PC-3 (cell line): Measurements from ENCODE around the gene GPR18. TPM values are rescaled to one million over a fixed set of nuclear protein-coding genes. Genes with fewer than 3 reads are reported as not detected.

ENCODE experiments used
- ATAC-seq: fragments of 200-7000 bp; cut with Tn5 transposase; 2 replicates; pipeline ENCODE4 v1.9.1; 2020; ENCODE audit warnings: mild to moderate bottlenecking, moderate library complexity
- BruUV-seq: library from RNA; stranded (reverse); fragments of 400-500 nt; replicated peaks from 2 replicates; lab custom pipeline; 2021; lab: Mats Ljungman, UMichigan
- CTCF ChIA-PET: fragments of 300-600 bp; sonication (Branson Sonifier 250); formaldehyde crosslinking; loops from one replicate; lab custom pipeline; 2022; ENCODE audit warnings: antibody characterized with exemption; lab: Charles Lee
- POLR2A ChIA-PET: fragments of 300-600 bp; sonication (Branson Sonifier 250); formaldehyde crosslinking; loops from one replicate; lab custom pipeline; 2022; ENCODE audit warnings: antibody characterized with exemption; ENCODE audit not compliant: unreplicated experiment; lab: Charles Lee
- DNase-seq: peaks from one replicate; pipeline ENCODE4 v3.0.0-alpha.2; 2015
- H2AFZ ChIP-seq: fragments of 300-600 bp; sonication (generic); 2 replicates; pipeline ENCODE4 v1.6.0; 2016; ENCODE audit warnings: antibody characterized with exemption, low read length
- H3F3A ChIP-seq: fragments of 300-600 bp; sonication (generic); one replicate; pipeline ENCODE4 v1.6.0; 2017; ENCODE audit warnings: antibody characterized with exemption, low read length, control low read depth, mild to moderate bottlenecking; ENCODE audit not compliant: unreplicated experiment
- H3K27ac ChIP-seq: fragments of 300-600 bp; sonication (generic); 2 replicates; pipeline ENCODE4 v1.5.1; 2016; ENCODE audit warnings: mild to moderate bottlenecking, low read length
- H3K27me3 ChIP-seq: fragments of 300-600 bp; sonication (generic); 2 replicates; pipeline ENCODE4 v1.6.1; 2016; ENCODE audit warnings: low read length, mixed read lengths
- H3K36me3 ChIP-seq: fragments of 300-600 bp; sonication (generic); 2 replicates; pipeline ENCODE4 v1.6.1; 2016; ENCODE audit warnings: low read depth, mixed run types, low read length, mixed read lengths
- H3K4me1 ChIP-seq: fragments of 300-600 bp; sonication (generic); 2 replicates; pipeline ENCODE4 v1.5.1; 2016; ENCODE audit warnings: low read length; ENCODE audit not compliant: insufficient read depth
- H3K4me2 ChIP-seq: fragments of 300-600 bp; sonication (generic); 2 replicates; pipeline ENCODE4 v1.6.0; 2016; ENCODE audit warnings: low read length
- H3K4me3 ChIP-seq: fragments of 300-600 bp; sonication (generic); 2 replicates; pipeline ENCODE4 v1.5.1; 2016; ENCODE audit warnings: mild to moderate bottlenecking, low read length, mixed read lengths
- H3K79me2 ChIP-seq: fragments of 300-600 bp; sonication (generic); 2 replicates; pipeline ENCODE4 v1.6.1; 2017; ENCODE audit warnings: low read length, mixed read lengths
- H3K9ac ChIP-seq: fragments of 300-600 bp; sonication (generic); 2 replicates; pipeline ENCODE4 v1.6.0; 2016; ENCODE audit warnings: mild to moderate bottlenecking, low read length
- H3K9me2 ChIP-seq: fragments of 300-600 bp; sonication (generic); replicated peaks from 2 replicates; pipeline ENCODE4 v1.6.1; 2016; ENCODE audit warnings: mixed run types, low read length, mixed read lengths
- H3K9me3 ChIP-seq: fragments of 300-600 bp; sonication (generic); 2 replicates; pipeline ENCODE4 v1.6.1; 2016; ENCODE audit warnings: low read length, mixed read lengths
- H4K20me1 ChIP-seq: fragments of 300-600 bp; sonication (generic); 2 replicates; pipeline ENCODE4 v1.6.1; 2016; ENCODE audit warnings: low read length, mixed read lengths
- CTCF ChIP-seq: fragments of 300-600 bp; sonication (generic); conservative IDR thresholded peaks from 2 replicates; pipeline ENCODE4 v1.5.1; 2017; ENCODE audit warnings: antibody characterized with exemption, low read depth, mild to moderate bottlenecking, low read length
- EZH2 ChIP-seq: fragments of 300-600 bp; sonication (generic); IDR thresholded peaks from one replicate; pipeline ENCODE4 v1.6.1; 2017; ENCODE audit warnings: antibody characterized with exemption, mild to moderate bottlenecking, low read length; ENCODE audit not compliant: unreplicated experiment
- EZH2phosphoT487 ChIP-seq: fragments of 300-600 bp; sonication (generic); IDR thresholded peaks from 2 replicates; pipeline ENCODE4 v1.6.1; 2018; ENCODE audit warnings: mild to moderate bottlenecking, antibody characterized with exemption, low read length, borderline replicate concordance
- intact Hi-C: fragments of 100-400 bp; cut with micrococcal nuclease; formaldehyde crosslinking; loops from 2 replicates; pipeline ENCODE4 v1.9.0; 2023
- total RNA-seq: library from RNA; depleted of rRNA; stranded (reverse); fragments of >200 nt; gene quantifications from 2 replicates; pipeline ENCODE4 v1.2.3, GENCODE V29; 2014

Gene GPR18
- total RNA-seq, 1 experiment from 2014 or later, result not detected

GRCh38 chr13:99220199-99220935 is 37.8 kb downstream of the GPR18 start:
- H3K9me2 ChIP-seq, result no peaks in the 10 kb centered on the region
- H3K4me1 ChIP-seq, result no peaks in the 10 kb centered on the region
- no peaks in the 10 kb centered on the region for H3K36me3 ChIP-seq
- CTCF ChIA-PET, result no interaction called here
- POLR2A ChIA-PET, result no interaction called here
- peaks cover 5% of the 10 kb centered on the region; the same call in 1 of the 2 replicates for H4K20me1 ChIP-seq
- no peak overlapping the region for H3K4me3 ChIP-seq
- no peak for DNase-seq
- no peaks in the 10 kb centered on the region for H3F3A ChIP-seq
- TF ChIP-seq EZH2 (no peak), CTCF (no peak), EZH2phosphoT487 (no peak)
- H3K27me3 ChIP-seq, result no peaks in the 10 kb centered on the region
- no peak overlapping the region for H3K27ac ChIP-seq
- no peak overlapping the region for H3K9ac ChIP-seq
- H3K9me3 ChIP-seq, result no peaks in the 10 kb centered on the region
- peaks cover 96% of the 10 kb centered on the region for H3K79me2 ChIP-seq
- H2AFZ ChIP-seq, result no peak overlapping the region
- ATAC-seq, result no peak
- H3K4me2 ChIP-seq, result no peak overlapping the region
- BruUV-seq, result no TSS peak
- intact Hi-C loops, result no loop called here

- ATAC-seq (no peak), DNase-seq (no peak)
- ChIA-PET POLR2A (no interaction called here), CTCF (no interaction called here)
- no peaks in the 10 kb centered on the region for H3F3A ChIP-seq
- H3K27ac ChIP-seq, result no peak overlapping the region
- H2AFZ ChIP-seq, result no peak overlapping the region
- no peak for TF ChIP-seq CTCF
- no peak for TF ChIP-seq EZH2phosphoT487
- no peak for TF ChIP-seq EZH2
- no peak overlapping the region for H3K4me3 ChIP-seq
- peaks cover 96% of the 10 kb centered on the region for H3K79me2 ChIP-seq
- intact Hi-C loops, result no loop called here
- no peaks in the 10 kb centered on the region for H3K36me3 ChIP-seq
- H3K4me1 ChIP-seq, result no peaks in the 10 kb centered on the region
- no TSS peak for BruUV-seq
- no peaks in the 10 kb centered on the region for H3K27me3 ChIP-seq
- H3K9me2 ChIP-seq, result no peaks in the 10 kb centered on the region
- no peaks in the 10 kb centered on the region for H3K9me3 ChIP-seq
- peaks cover 5% of the 10 kb centered on the region; the same call in 1 of the 2 replicates for H4K20me1 ChIP-seq
- H3K4me2 ChIP-seq, result no peak overlapping the region
- no peak overlapping the region for H3K9ac ChIP-seq
Observed at GRCh38 chr13:99218969-99219368, 39.2 kb downstream of the GPR18 start.

- Histone ChIP-seq H3K9me3 (no peaks in the 10 kb centered on the region), H2AFZ (no peak overlapping the region), H3K4me1 (no peaks in the 10 kb centered on the region), H3F3A (no peaks in the 10 kb centered on the region), H3K27ac (no peak overlapping the region), H3K36me3 (no peaks in the 10 kb centered on the region), H3K9ac (no peak overlapping the region), H3K4me2 (no peak overlapping the region), H3K79me2 (peaks cover 96% of the 10 kb centered on the region), H3K9me2 (no peaks in the 10 kb centered on the region), H3K4me3 (no peak overlapping the region), H3K27me3 (no peaks in the 10 kb centered on the region), H4K20me1 (peaks cover 5% of the 10 kb centered on the region; the same call in 1 of the 2 replicates)
- POLR2A ChIA-PET, result no interaction called here
- CTCF ChIA-PET, result no interaction called here
- TF ChIP-seq EZH2, result no peak
- TF ChIP-seq EZH2phosphoT487, result no peak
- TF ChIP-seq CTCF, result no peak
- BruUV-seq, result no TSS peak
- DNase-seq, result no peak
- no peak for ATAC-seq
- intact Hi-C loops, result no loop called here
Observed at GRCh38 chr13:99218545-99218944, 39.6 kb downstream of the GPR18 start.
